Neuronal stem cell (in vitro differentiated cells): ENCODE data around the gene DIRAS1.
A peak's percentile ranks its signal among the peaks of the same experiment; 100 is the strongest.

Source experiments
- DNase-seq: peaks from one replicate; pipeline ENCODE4 v3.0.0-alpha.2; 2013; ENCODE audit warnings: low spot score
- H2AFZ ChIP-seq: one replicate; pipeline ENCODE4 v1.6.1; 2013; ENCODE audit warnings: mild to moderate bottlenecking, low read length, inconsistent platforms
- H2AK5ac ChIP-seq: 2 replicates; pipeline ENCODE4 v1.6.1; 2013; ENCODE audit warnings: low read depth, mild to moderate bottlenecking, inconsistent platforms, low read length, moderate library complexity, mixed read lengths
- H2BK120ac ChIP-seq: 2 replicates; pipeline ENCODE4 v1.6.1; 2013; ENCODE audit warnings: low read depth, mild to moderate bottlenecking, inconsistent platforms, low read length, moderate library complexity, mixed read lengths
- H2BK12ac ChIP-seq: one replicate; pipeline ENCODE4 v1.6.1; 2013; ENCODE audit warnings: low read length, inconsistent platforms
- H2BK15ac ChIP-seq: 2 replicates; pipeline ENCODE4 v1.6.1; 2013; ENCODE audit warnings: mild to moderate bottlenecking, low read length, inconsistent platforms, mixed read lengths
- H2BK5ac ChIP-seq: one replicate; pipeline ENCODE4 v1.6.1; 2013; ENCODE audit warnings: inconsistent platforms, mild to moderate bottlenecking, low read length, moderate library complexity
- H3K14ac ChIP-seq: one replicate; pipeline ENCODE4 v1.6.1; 2013; ENCODE audit warnings: low read length, inconsistent platforms
- H3K18ac ChIP-seq: 2 replicates; pipeline ENCODE4 v1.6.1; 2013; ENCODE audit warnings: low read length, inconsistent platforms
- H3K23ac ChIP-seq: 2 replicates; pipeline ENCODE4 v1.6.1; 2013; ENCODE audit warnings: low read depth, mild to moderate bottlenecking, mixed read lengths, low read length, inconsistent platforms; ENCODE audit not compliant: poor library complexity
- H3K27ac ChIP-seq: replicated peaks from 3 replicates; pipeline ENCODE4 v1.5.1; 2013; ENCODE audit warnings: low read length, inconsistent platforms
- H3K27me3 ChIP-seq, 3 experiments: 2 replicates each; pipeline ENCODE4 v1.6.1; 2013; ENCODE audit warnings: low read length in 3 of 3, mild to moderate bottlenecking in 2 of 3, inconsistent platforms in 1 of 3, low read depth in 1 of 3, mixed read lengths in 1 of 3, moderate library complexity in 1 of 3; ENCODE audit not compliant: control insufficient read depth in 3 of 3, insufficient read depth in 3 of 3
- H3K36me3 ChIP-seq, 2 donors: replicated peaks in 1 of 2; 2 replicates each; pipeline ENCODE4 v1.6.1; 2013; ENCODE audit warnings: low read length in 2 of 2; ENCODE audit not compliant: control insufficient read depth in 2 of 2, insufficient read depth in 2 of 2
- H3K4ac ChIP-seq: 2 replicates; pipeline ENCODE4 v1.6.1; 2013; ENCODE audit warnings: inconsistent platforms, mild to moderate bottlenecking, low read length, moderate library complexity
- H3K4me1 ChIP-seq, 2 donors: 1 replicate in 1 of 2; 2 replicates in 1 of 2; pipeline ENCODE4 v1.6.1; 2013; ENCODE audit warnings: low read length in 2 of 2, low read depth in 1 of 2; ENCODE audit not compliant: control insufficient read depth in 2 of 2, insufficient read depth in 1 of 2
- H3K4me2 ChIP-seq: one replicate; pipeline ENCODE4 v1.6.1; 2013; ENCODE audit warnings: mild to moderate bottlenecking, low read length, inconsistent platforms; ENCODE audit not compliant: insufficient read depth, poor library complexity, severe bottlenecking
- H3K4me3 ChIP-seq, 2 donors: 2 replicates each; pipeline ENCODE4 v1.5.1; 2013; ENCODE audit warnings: low read length in 2 of 2, mild to moderate bottlenecking in 2 of 2, inconsistent platforms in 1 of 2, moderate library complexity in 1 of 2
- H3K79me1 ChIP-seq: one replicate; pipeline ENCODE4 v1.6.1; 2013; ENCODE audit warnings: low read depth, mild to moderate bottlenecking, inconsistent platforms, low read length, moderate library complexity
- H3K9ac ChIP-seq: one replicate; pipeline ENCODE4 v1.6.1; 2013; ENCODE audit warnings: mild to moderate bottlenecking, low read depth, low read length, inconsistent platforms; ENCODE audit not compliant: poor library complexity
- H3K9me3 ChIP-seq, 2 donors: replicated peaks in 1 of 2; 2 replicates each; pipeline versions ENCODE3 to v1.6.1; 2013; ENCODE audit warnings: low read length in 2 of 2, mild to moderate bottlenecking in 2 of 2, inconsistent platforms in 1 of 2, low read depth in 1 of 2, mixed read lengths in 1 of 2, moderate library complexity in 1 of 2; ENCODE audit not compliant: control insufficient read depth in 2 of 2, insufficient read depth in 1 of 2
- H4K8ac ChIP-seq: one replicate; pipeline ENCODE4 v1.6.1; 2013; ENCODE audit warnings: low read depth, mild to moderate bottlenecking, inconsistent platforms, low read length, moderate library complexity
- H4K91ac ChIP-seq: one replicate; pipeline ENCODE4 v1.6.1; 2013; ENCODE audit warnings: low read length, low read depth, mild to moderate bottlenecking, inconsistent platforms; ENCODE audit not compliant: poor library complexity
- WGBS, 2 donors: extraction: QIAGEN DNeasy Blood & Tissue Kit; methylation state at CpG; one replicate each; pipeline ENCODE4 v1.1.7; 2013; ENCODE audit warnings: missing lambda C conversion rate in 2 of 2, mixed read lengths in 1 of 2; ENCODE audit not compliant: insufficient read length in 2 of 2, insufficient replicate concordance in 1 of 2; ENCODE audit errors: extremely low coverage in 2 of 2; 5-methylcytosine and 5-hydroxymethylcytosine counted together

The DIRAS1 gene

DNA sequence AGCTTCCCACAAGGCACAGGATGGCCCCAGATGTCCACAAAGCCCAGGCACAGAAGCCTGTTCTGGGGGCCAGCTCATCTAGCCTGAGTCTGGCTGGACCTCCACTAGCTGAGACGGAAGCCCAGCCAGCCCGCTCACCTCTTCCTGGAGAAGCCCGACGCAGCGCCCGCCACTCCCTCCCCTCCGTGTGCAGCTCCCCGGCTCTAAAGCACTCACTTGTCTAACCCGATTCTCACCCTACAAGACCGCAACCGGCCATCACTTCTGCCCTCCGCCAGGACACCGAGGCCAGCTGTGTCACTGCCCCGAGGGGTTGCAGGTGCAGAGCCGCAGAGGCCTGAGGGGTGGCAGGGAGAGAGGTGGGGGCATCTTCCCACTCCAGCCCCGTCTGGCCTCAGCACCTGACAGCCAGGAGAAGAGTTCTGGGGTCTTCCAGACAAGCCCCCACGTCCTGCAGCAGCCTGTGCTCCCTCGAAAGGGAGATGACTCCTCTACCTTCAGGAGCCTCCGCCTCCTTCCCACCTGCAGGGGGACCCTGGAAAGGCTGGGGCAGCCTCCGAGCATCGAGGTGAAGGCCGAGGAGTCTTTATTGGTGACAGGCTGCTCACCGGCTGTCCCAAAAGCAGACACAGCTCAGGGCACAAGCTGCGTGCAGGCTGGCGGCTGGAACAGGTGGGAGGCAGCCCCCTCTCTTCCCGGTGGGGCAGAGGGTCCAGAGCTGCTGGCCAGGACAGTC lies 5.9 kb upstream of the DIRAS1 start:
- H3K4me3 ChIP-seq = no peak overlapping the region

DNA sequence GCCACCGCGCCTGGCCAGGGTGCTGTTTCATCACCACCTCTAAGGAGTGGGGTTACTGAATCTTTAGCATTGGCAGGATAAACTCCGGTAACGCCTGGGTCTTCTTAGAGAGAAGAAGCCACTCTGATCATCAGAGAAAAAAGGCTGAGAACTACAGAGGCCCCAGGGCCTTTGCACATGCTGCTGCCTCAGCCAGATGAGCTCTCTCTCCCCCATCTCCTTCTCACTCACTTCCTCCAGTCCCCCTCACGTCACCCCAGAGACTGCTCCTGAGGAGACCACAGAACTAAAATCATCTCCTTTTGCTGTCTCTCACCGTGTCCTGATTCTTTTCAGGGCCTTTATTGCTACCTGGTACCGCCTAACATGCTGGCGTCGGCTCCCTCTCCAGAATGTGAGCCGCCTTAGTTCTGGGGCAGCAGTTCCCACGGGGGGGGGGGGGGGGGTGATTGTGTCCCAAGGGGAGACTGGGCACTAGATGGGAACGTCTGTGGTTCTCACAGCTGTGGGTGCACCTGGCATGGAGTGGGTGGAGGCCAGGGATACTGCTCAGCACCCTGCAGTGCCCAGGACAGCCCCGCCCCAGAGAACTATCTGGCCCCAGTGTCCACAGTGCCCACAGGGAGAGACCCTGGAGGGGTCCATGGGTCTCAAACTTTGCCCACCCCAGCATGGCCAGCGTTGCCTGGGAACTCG lies 5.1 kb upstream of the DIRAS1 start:
- Histone ChIP-seq H3K9me3 (peaks cover 0 to 1% of the 10 kb centered on the region in 2 donors), H2AK5ac (no peak overlapping the region), H3K4me1 (peaks cover 1 to 2% of the 10 kb centered on the region in 2 donors), H2BK12ac (no peak overlapping the region), H3K79me1 (no peaks in the 10 kb centered on the region), H3K14ac (no peak overlapping the region), H3K36me3 (no peaks in the 10 kb centered on the region), H3K27ac (no peak overlapping the region), H3K4me2 (no peak overlapping the region), H3K4ac (no peak overlapping the region), H3K18ac (no peak overlapping the region), H2AFZ (peak overlapping the region; percentile 12), H4K91ac (no peak overlapping the region), H2BK5ac (peak overlapping the region; percentile 48), H3K4me3 (no peak overlapping the region), H4K8ac (no peak overlapping the region), H2BK15ac (no peak overlapping the region), H3K9ac (no peak overlapping the region), H3K27me3 (peaks cover 2 to 43% (median 17%) of the 10 kb centered on the region in 3 experiments), H2BK120ac (no peak overlapping the region), H3K23ac (no peak overlapping the region)
- WGBS, 2 donors = no CpG with 5 or more reads among the region's 15 CpGs
- no peak for DNase-seq

More for the DNA sequence above, 5.9 kb upstream of the DIRAS1 start:
- H2BK12ac ChIP-seq = peak overlapping the region; percentile 90
- no peak overlapping the region for H2AK5ac ChIP-seq
- no peak overlapping the region for H3K4ac ChIP-seq
- no peak for DNase-seq
- peak overlapping the region; percentile 89 for H3K23ac ChIP-seq
- peaks cover 0 to 5% of the 10 kb centered on the region in 2 donors for H3K36me3 ChIP-seq
- no peak overlapping the region for H4K91ac ChIP-seq
- H2BK120ac ChIP-seq = no peak overlapping the region
- H3K4me2 ChIP-seq = no peak overlapping the region
- H3K18ac ChIP-seq = peak overlapping the region; percentile 80
- peak overlapping the region; percentile 75 for H3K14ac ChIP-seq
- H2BK15ac ChIP-seq = no peak overlapping the region
- H3K27ac ChIP-seq = no peak overlapping the region
- peaks cover 0 to 9% of the 10 kb centered on the region in 2 donors for H3K4me1 ChIP-seq
- H3K9me3 ChIP-seq = peaks cover 0 to 1% of the 10 kb centered on the region in 2 donors
- H3K9ac ChIP-seq = peak overlapping the region; percentile 4
- peak overlapping the region; percentile 48 for H2BK5ac ChIP-seq
- no peak overlapping the region for H4K8ac ChIP-seq
- H2AFZ ChIP-seq = peak overlapping the region; percentile 12
- H3K79me1 ChIP-seq = no peaks in the 10 kb centered on the region
- H3K27me3 ChIP-seq = peaks cover under 1 to 37% (median 10%) of the 10 kb centered on the region in 3 experiments
- no CpG with 5 or more reads among the region's 26 CpGs for WGBS, 2 donors

DNA sequence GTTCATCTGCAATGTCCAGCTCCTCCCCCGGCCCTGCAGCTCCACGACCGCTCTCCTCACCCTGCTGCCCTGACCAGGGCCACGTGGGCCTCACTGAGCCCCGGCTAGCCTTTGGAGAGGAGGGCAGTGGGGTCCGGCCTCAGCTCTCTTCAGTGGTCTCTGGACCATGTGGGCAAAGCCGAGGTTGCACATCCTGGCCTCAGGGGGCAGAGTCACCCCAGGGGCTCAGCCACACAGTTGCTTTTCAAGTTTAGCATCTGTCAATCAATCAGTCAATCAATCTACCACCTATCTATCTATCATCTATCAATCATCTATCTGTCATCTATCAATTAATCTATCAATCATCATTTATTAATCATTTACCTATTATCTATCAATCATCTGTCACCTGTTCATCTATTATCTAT lies 3.0 kb upstream of the DIRAS1 start:
- Histone ChIP-seq H4K8ac (no peak overlapping the region), H2BK12ac (no peak overlapping the region), H3K4me1 (peaks cover 9 to 12% of the 10 kb centered on the region in 2 donors), H3K27ac (no peak overlapping the region), H3K9me3 (peaks cover 0 to 1% of the 10 kb centered on the region in 2 donors), H3K27me3 (peaks cover 2 to 43% (median 23%) of the 10 kb centered on the region in 3 experiments), H3K18ac (no peak overlapping the region), H2BK15ac (no peak overlapping the region), H2BK120ac (no peak overlapping the region), H3K4ac (no peak overlapping the region), H3K79me1 (no peaks in the 10 kb centered on the region), H3K36me3 (no peaks in the 10 kb centered on the region), H3K4me3 (no peak overlapping the region), H2AK5ac (no peak overlapping the region), H3K23ac (no peak overlapping the region), H2AFZ (no peak overlapping the region), H3K14ac (no peak overlapping the region), H3K4me2 (no peak overlapping the region), H3K9ac (peak overlapping the region; percentile 77), H2BK5ac (no peak overlapping the region), H4K91ac (no peak overlapping the region)
- WGBS, 2 donors = no CpG with 5 or more reads among the region's 7 CpGs
- DNase-seq = no peak

DNA sequence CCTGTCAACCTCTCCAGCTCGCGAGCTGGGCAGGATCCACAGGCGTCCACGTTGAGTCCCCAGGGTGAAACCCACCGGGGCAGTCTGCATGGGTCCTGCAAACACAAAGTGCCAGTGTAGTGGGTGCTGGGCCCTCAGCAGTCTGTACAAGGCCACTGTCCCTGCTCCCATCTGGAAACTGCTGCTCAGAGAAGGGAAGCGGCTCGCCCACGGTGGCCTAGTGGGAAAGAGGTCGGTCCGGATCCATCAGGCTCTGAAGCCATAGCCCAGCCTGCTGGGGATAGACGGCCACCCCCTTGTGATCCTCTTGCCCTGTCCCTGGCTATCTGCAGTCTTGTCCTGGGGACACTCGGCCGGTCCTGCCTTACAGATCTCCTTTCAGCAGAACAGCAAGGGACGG lies 2.6 kb upstream of the DIRAS1 start:
- H2BK15ac ChIP-seq = no peak overlapping the region
- H3K23ac ChIP-seq = no peak overlapping the region
- H4K91ac ChIP-seq = no peak overlapping the region
- H2AFZ ChIP-seq = no peak overlapping the region
- no peak overlapping the region for H3K27ac ChIP-seq
- peaks cover 9 to 12% of the 10 kb centered on the region in 2 donors for H3K4me1 ChIP-seq
- H3K79me1 ChIP-seq = no peaks in the 10 kb centered on the region
- H2BK5ac ChIP-seq = no peak overlapping the region
- peaks cover 0 to 1% of the 10 kb centered on the region in 2 donors for H3K9me3 ChIP-seq
- H3K18ac ChIP-seq = no peak overlapping the region
- H3K4me2 ChIP-seq = no peak overlapping the region
- peaks cover 2 to 43% (median 23%) of the 10 kb centered on the region in 3 experiments for H3K27me3 ChIP-seq
- H4K8ac ChIP-seq = no peak overlapping the region
- no peak overlapping the region for H2AK5ac ChIP-seq
- no peak overlapping the region for H2BK120ac ChIP-seq
- H3K9ac ChIP-seq = no peak overlapping the region
- H3K4me3 ChIP-seq = no peak overlapping the region
- H3K14ac ChIP-seq = peak overlapping the region; percentile 31
- H3K4ac ChIP-seq = no peak overlapping the region
- H2BK12ac ChIP-seq = no peak overlapping the region
- no peak for DNase-seq
- no CpG with 5 or more reads among the region's 14 CpGs for WGBS, 2 donors
- H3K36me3 ChIP-seq = no peaks in the 10 kb centered on the region
